DND-41 (cell line): ENCODE measurements around the gene CDHR3.

ENCODE experiments used
- CTCF ChIP-seq: IDR thresholded peaks from 2 replicates; pipeline ENCODE4 v1.5.1; 2012; ENCODE audit warnings: borderline replicate concordance, low read length, moderate library complexity, mild to moderate bottlenecking; ENCODE audit not compliant: poor library complexity, severe bottlenecking; ENCODE audit errors: extremely low read depth
- EZH2 ChIP-seq: IDR thresholded peaks from 3 replicates; pipeline ENCODE4 v1.6.1; 2012; ENCODE audit warnings: borderline replicate concordance, low read depth, mild to moderate bottlenecking, moderate library complexity, low read length, inconsistent platforms; ENCODE audit not compliant: severe bottlenecking

GRCh38 chr7:106045139-106045538 is 82.1 kb downstream of the CDHR3 start:
- TF ChIP-seq CTCF = no peak
- no peak for TF ChIP-seq EZH2
